HepG2 (cell line): ENCODE measurements around the gene GPC3. TPM values are rescaled to one million over a fixed set of nuclear protein-coding genes. Genes with fewer than 3 reads are reported as not detected.

Experiments
- CAMTA2 ChIP-seq: sonication (generic); formaldehyde crosslinking; IDR thresholded peaks from 2 replicates; pipeline ENCODE4 v1.4.0; 2020; ENCODE audit warnings: mild to moderate bottlenecking, missing genetic modification reagents, borderline replicate concordance
- CC2D1A ChIP-seq: sonication (generic); formaldehyde crosslinking; IDR thresholded peaks from 2 replicates; pipeline ENCODE4 v1.8.1; 2023; ENCODE audit warnings: mild to moderate bottlenecking, missing genetic modification reagents
- DPF2 ChIP-seq: sonication (generic); formaldehyde crosslinking; IDR thresholded peaks from 2 replicates; pipeline ENCODE4 v1.4.0; 2020; ENCODE audit warnings: mild to moderate bottlenecking, low read depth, missing genetic modification reagents, borderline replicate concordance
- ELF3 ChIP-seq: IDR thresholded peaks from 2 replicates; pipeline ENCODE4 v1.6.1; 2016; ENCODE audit warnings: missing genetic modification reagents, missing compliant biosample characterization
- FOXA1 ChIP-seq, 2 experiments: fragments of 450-650 bp in 1 of 2; sonication (generic) in 1 of 2; formaldehyde crosslinking in 1 of 2; IDR thresholded peaks; 2 replicates each; pipeline versions ENCODE4 v1.4.0 to v1.6.1; 2016 to 2020; ENCODE audit warnings: missing genetic modification reagents in 1 of 2
- FOXJ3 ChIP-seq: sonication (generic); formaldehyde crosslinking; IDR thresholded peaks from 2 replicates; pipeline ENCODE4 v1.4.0; 2020; ENCODE audit warnings: missing genetic modification reagents, mild to moderate bottlenecking, borderline replicate concordance
- MTF1 ChIP-seq: sonication (generic); formaldehyde crosslinking; IDR thresholded peaks from 2 replicates; pipeline ENCODE4 v1.5.0; 2020; ENCODE audit warnings: missing genetic modification reagents
- NAIF1 ChIP-seq: sonication (generic); formaldehyde crosslinking; IDR thresholded peaks from 2 replicates; pipeline ENCODE4 v1.5.0; 2020; ENCODE audit warnings: mild to moderate bottlenecking, missing genetic modification reagents, borderline replicate concordance
- NFE2 ChIP-seq: sonication (generic); formaldehyde crosslinking; IDR thresholded peaks from 2 replicates; pipeline ENCODE4 v1.4.0; 2020; ENCODE audit warnings: missing genetic modification reagents
- NFE2L1 ChIP-seq: sonication (generic); formaldehyde crosslinking; IDR thresholded peaks from 2 replicates; pipeline ENCODE4 v1.4.0; 2020; ENCODE audit warnings: missing genetic modification reagents, mild to moderate bottlenecking, borderline replicate concordance
- RFX5 ChIP-seq: IDR thresholded peaks from 2 replicates; pipeline ENCODE4 v1.6.1; 2011; ENCODE audit warnings: low read depth, low read length, improper control_type of control experiment
- ZNF234 ChIP-seq: sonication (generic); formaldehyde crosslinking; conservative IDR thresholded peaks from 2 replicates; pipeline ENCODE4 v1.5.1; 2020; ENCODE audit warnings: mild to moderate bottlenecking, missing genetic modification reagents
- ZNF33B ChIP-seq: sonication (generic); formaldehyde crosslinking; IDR thresholded peaks from 2 replicates; pipeline ENCODE4 v1.5.1; 2020; ENCODE audit warnings: mild to moderate bottlenecking, missing genetic modification reagents
- ZNF749 ChIP-seq: sonication (generic); formaldehyde crosslinking; IDR thresholded peaks from 2 replicates; pipeline ENCODE4 v1.8.0; 2022; ENCODE audit warnings: mild to moderate bottlenecking, missing genetic modification reagents, moderate library complexity, borderline replicate concordance
- ZNF776 ChIP-seq: sonication (generic); formaldehyde crosslinking; IDR thresholded peaks from 2 replicates; pipeline ENCODE4 v1.4.0; 2020; ENCODE audit warnings: mild to moderate bottlenecking, missing genetic modification reagents
- polyA plus RNA-seq, 8 experiments: library from polyadenylated mRNA; depleted of rRNA in 3 of 8; stranded (reverse) in 7 of 8; unstranded in 1 of 8; fragments of >200 nt; fragmentation: Illumina TruSeq in 4 of 8; extraction: Trizol in 4 of 8; gene quantifications; 2 replicates each; pipeline versions ENCODE4 v1.2.1 to v1.2.3, GENCODE V29; 2011 to 2016; ENCODE audit warnings: low read depth in 4 of 8, missing spikeins in 1 of 8, mixed read lengths in 1 of 8; ENCODE audit not compliant: insufficient read depth in 1 of 8
- total RNA-seq, 5 experiments: library from RNA; depleted of rRNA; stranded (reverse); fragments of >200 nt; fragmentation: Illumina TruSeq; extraction: Trizol; gene quantifications; 2 replicates each; pipeline ENCODE4 v1.2.3, GENCODE V29; 2016; ENCODE audit warnings: low read depth in 1 of 5
- TF ChIP-seq, protein P1 (sequence below): sonication (generic); formaldehyde crosslinking; IDR thresholded peaks from 2 replicates; pipeline ENCODE4 v1.9.0; 2021; ENCODE audit warnings: mild to moderate bottlenecking, missing genetic modification reagents
- TF ChIP-seq, protein P2 (sequence below): sonication (generic); formaldehyde crosslinking; IDR thresholded peaks from 2 replicates; pipeline ENCODE4 v1.9.0; 2021; ENCODE audit warnings: missing genetic modification reagents, borderline replicate concordance
- TF ChIP-seq, protein P3 (sequence below): sonication (generic); formaldehyde crosslinking; IDR thresholded peaks from 2 replicates; pipeline ENCODE4 v1.4.0; 2020; ENCODE audit warnings: low read depth, mild to moderate bottlenecking, missing genetic modification reagents

The GPC3 gene
- total and polyA plus RNA-seq, 2 of the 13 experiments (the other 11 are each of a cell fraction or from before 2014, with no cell fraction given): 1,799 to 3,263 TPM

DNA sequence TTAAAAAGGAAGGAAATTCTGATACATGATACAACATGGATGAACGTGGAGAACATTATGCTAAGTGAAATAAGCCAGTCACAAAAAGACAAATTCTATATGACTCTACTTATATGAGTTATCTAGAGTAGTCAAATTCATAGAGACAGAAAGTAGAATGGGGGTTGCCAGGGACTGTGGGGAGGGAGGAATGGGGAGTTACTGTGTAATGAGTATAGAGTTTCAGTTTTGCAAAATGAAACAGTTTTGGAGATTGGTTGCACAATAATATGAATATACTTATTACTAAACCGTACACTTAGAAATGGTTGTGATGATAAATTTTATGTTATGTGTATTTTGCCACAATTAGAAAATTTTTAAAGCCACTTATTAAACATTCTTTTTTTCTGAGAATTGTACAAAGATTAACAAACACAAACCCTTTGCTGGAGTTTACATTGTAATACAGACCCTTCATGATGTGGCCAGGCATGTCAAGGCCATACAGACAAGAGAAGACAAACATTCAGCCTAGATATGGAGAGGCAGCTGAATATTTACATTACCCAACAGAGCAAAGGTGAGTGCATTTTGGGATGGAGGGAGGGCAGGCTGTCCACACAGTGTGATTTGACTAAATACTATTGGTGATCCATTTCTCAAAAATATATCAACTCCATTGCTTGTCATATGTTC is 21.2 kb upstream of the GPC3 start (continued):
- TF ChIP-seq, protein P1, sequence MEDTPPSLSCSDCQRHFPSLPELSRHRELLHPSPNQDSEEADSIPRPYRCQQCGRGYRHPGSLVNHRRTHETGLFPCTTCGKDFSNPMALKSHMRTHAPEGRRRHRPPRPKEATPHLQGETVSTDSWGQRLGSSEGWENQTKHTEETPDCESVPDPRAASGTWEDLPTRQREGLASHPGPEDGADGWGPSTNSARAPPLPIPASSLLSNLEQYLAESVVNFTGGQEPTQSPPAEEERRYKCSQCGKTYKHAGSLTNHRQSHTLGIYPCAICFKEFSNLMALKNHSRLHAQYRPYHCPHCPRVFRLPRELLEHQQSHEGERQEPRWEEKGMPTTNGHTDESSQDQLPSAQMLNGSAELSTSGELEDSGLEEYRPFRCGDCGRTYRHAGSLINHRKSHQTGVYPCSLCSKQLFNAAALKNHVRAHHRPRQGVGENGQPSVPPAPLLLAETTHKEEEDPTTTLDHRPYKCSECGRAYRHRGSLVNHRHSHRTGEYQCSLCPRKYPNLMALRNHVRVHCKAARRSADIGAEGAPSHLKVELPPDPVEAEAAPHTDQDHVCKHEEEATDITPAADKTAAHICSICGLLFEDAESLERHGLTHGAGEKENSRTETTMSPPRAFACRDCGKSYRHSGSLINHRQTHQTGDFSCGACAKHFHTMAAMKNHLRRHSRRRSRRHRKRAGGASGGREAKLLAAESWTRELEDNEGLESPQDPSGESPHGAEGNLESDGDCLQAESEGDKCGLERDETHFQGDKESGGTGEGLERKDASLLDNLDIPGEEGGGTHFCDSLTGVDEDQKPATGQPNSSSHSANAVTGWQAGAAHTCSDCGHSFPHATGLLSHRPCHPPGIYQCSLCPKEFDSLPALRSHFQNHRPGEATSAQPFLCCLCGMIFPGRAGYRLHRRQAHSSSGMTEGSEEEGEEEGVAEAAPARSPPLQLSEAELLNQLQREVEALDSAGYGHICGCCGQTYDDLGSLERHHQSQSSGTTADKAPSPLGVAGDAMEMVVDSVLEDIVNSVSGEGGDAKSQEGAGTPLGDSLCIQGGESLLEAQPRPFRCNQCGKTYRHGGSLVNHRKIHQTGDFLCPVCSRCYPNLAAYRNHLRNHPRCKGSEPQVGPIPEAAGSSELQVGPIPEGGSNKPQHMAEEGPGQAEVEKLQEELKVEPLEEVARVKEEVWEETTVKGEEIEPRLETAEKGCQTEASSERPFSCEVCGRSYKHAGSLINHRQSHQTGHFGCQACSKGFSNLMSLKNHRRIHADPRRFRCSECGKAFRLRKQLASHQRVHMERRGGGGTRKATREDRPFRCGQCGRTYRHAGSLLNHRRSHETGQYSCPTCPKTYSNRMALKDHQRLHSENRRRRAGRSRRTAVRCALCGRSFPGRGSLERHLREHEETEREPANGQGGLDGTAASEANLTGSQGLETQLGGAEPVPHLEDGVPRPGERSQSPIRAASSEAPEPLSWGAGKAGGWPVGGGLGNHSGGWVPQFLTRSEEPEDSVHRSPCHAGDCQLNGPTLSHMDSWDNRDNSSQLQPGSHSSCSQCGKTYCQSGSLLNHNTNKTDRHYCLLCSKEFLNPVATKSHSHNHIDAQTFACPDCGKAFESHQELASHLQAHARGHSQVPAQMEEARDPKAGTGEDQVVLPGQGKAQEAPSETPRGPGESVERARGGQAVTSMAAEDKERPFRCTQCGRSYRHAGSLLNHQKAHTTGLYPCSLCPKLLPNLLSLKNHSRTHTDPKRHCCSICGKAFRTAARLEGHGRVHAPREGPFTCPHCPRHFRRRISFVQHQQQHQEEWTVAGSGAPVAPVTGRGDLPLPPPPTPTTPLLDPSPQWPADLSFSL (CRISPR knock-in tag): no peak
- TF ChIP-seq FOXJ3 (CRISPR knock-in tag) (peak; percentile 60; the same call in 1 of the 2 replicates), ZNF33B (CRISPR knock-in tag) (no peak), ZNF749 (no peak), ZNF234 (CRISPR knock-in tag) (no peak), ELF3 (CRISPR knock-in tag) (0 out of 2 replicates have a peak, but pooled peaks have one; percentile 42), NAIF1 (CRISPR knock-in tag) (no peak), RFX5 (no peak), CC2D1A (CRISPR knock-in tag) (no peak), DPF2 (CRISPR knock-in tag) (peak; percentile 70), FOXA1 (IDR thresholded peaks at IDR 0.05) (peak; percentile 63; the same call in 1 of the 2 replicates), FOXA1 (CRISPR knock-in tag; IDR thresholded peaks at IDR 0.05) (peak; percentile 89), NFE2 (no peak), NFE2L1 (CRISPR knock-in tag) (no peak), MTF1 (CRISPR knock-in tag) (no peak), CAMTA2 (CRISPR knock-in tag) (no peak), ZNF776 (CRISPR knock-in tag) (no peak)
- TF ChIP-seq, protein P2, sequence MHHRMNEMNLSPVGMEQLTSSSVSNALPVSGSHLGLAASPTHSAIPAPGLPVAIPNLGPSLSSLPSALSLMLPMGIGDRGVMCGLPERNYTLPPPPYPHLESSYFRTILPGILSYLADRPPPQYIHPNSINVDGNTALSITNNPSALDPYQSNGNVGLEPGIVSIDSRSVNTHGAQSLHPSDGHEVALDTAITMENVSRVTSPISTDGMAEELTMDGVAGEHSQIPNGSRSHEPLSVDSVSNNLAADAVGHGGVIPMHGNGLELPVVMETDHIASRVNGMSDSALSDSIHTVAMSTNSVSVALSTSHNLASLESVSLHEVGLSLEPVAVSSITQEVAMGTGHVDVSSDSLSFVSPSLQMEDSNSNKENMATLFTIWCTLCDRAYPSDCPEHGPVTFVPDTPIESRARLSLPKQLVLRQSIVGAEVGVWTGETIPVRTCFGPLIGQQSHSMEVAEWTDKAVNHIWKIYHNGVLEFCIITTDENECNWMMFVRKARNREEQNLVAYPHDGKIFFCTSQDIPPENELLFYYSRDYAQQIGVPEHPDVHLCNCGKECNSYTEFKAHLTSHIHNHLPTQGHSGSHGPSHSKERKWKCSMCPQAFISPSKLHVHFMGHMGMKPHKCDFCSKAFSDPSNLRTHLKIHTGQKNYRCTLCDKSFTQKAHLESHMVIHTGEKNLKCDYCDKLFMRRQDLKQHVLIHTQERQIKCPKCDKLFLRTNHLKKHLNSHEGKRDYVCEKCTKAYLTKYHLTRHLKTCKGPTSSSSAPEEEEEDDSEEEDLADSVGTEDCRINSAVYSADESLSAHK (CRISPR knock-in tag): no peak
- TF ChIP-seq, protein P3, sequence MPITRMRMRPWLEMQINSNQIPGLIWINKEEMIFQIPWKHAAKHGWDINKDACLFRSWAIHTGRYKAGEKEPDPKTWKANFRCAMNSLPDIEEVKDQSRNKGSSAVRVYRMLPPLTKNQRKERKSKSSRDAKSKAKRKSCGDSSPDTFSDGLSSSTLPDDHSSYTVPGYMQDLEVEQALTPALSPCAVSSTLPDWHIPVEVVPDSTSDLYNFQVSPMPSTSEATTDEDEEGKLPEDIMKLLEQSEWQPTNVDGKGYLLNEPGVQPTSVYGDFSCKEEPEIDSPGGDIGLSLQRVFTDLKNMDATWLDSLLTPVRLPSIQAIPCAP: no peak
